Measurements from ENCODE around the gene FLOT2.

- peak in 4 of 6 experiments; percentile 19 to 32 (median 21) for TF ChIP-seq CTCF (IDR thresholded peaks at IDR 0.05)
- peak in 1 of 2 donors; percentile 51 for TF ChIP-seq POLR2A (IDR thresholded peaks at IDR 0.05)
Observed at GRCh38 chr17:28896884-28897768, at the start of gene FLOT2.
